SU-DHL-6 (cell line): ENCODE data around the gene MOV10.

ENCODE experiments used
- H2AFZ ChIP-seq: fragments of 200-600 bp; sonication (generic); 2 replicates; pipeline ENCODE4 v1.6.1; 2014; ENCODE audit warnings: low read depth, mild to moderate bottlenecking, moderate library complexity, mixed read lengths, antibody characterized with exemption, low read length; ENCODE audit not compliant: severe bottlenecking
- H3F3A ChIP-seq: fragments of 200-600 bp; shearing (Covaris generic); 2 replicates; pipeline ENCODE4 v1.6.0; 2016; ENCODE audit warnings: antibody characterized with exemption, mild to moderate bottlenecking; ENCODE audit not compliant: insufficient read depth
- H3K27ac ChIP-seq: fragments of 200-600 bp; sonication (generic); 2 replicates; pipeline ENCODE4 v1.5.1; 2016; ENCODE audit warnings: low read depth, mild to moderate bottlenecking, low read length, moderate library complexity, mixed read lengths
- H3K27me3 ChIP-seq: fragments of 200-600 bp; sonication (generic), shearing (Covaris generic); 2 replicates; pipeline ENCODE4 v1.6.0; 2014; ENCODE audit warnings: mild to moderate bottlenecking, low read length
- H3K36me3 ChIP-seq: fragments of 200-600 bp; sonication (generic); 2 replicates; pipeline ENCODE4 v1.6.1; 2014; ENCODE audit warnings: mild to moderate bottlenecking, low read length, mixed read lengths
- H3K4me2 ChIP-seq: fragments of 300-600, 200-600 bp; shearing (Covaris generic), sonication (generic); 2 replicates; pipeline ENCODE4 v1.6.0; 2014; ENCODE audit warnings: low read length, low read depth, mild to moderate bottlenecking; ENCODE audit not compliant: poor library complexity, severe bottlenecking
- H3K4me3 ChIP-seq: fragments of 200-600 bp; sonication (generic); 2 replicates; pipeline ENCODE4 v1.5.1; 2014; ENCODE audit warnings: antibody characterized with exemption, low read length, mild to moderate bottlenecking, mixed read lengths; ENCODE audit not compliant: insufficient read depth, poor library complexity, severe bottlenecking
- H3K79me2 ChIP-seq: fragments of 200-600 bp; sonication (generic); 2 replicates; pipeline ENCODE4 v1.6.1; 2014; ENCODE audit warnings: mild to moderate bottlenecking, low read length, moderate library complexity; ENCODE audit not compliant: insufficient read depth
- H3K9ac ChIP-seq: fragments of 200-600 bp; sonication (generic); 2 replicates; pipeline ENCODE4 v1.7.0; 2014; ENCODE audit warnings: mild to moderate bottlenecking, low read length
- H3K9me2 ChIP-seq: fragments of 200-600 bp; sonication (generic); replicated peaks from 2 replicates; pipeline ENCODE4 v1.6.1; 2014; ENCODE audit warnings: low read length; ENCODE audit not compliant: insufficient read depth
- H3K9me3 ChIP-seq: fragments of 200-600 bp; sonication (generic); 2 replicates; pipeline ENCODE4 v1.6.1; 2014; ENCODE audit warnings: low read length, mixed read lengths; ENCODE audit not compliant: insufficient read depth
- H4K20me1 ChIP-seq: fragments of 200-600 bp; sonication (generic); 2 replicates; pipeline ENCODE4 v1.6.1; 2014; ENCODE audit warnings: low read depth, mild to moderate bottlenecking, antibody characterized with exemption, low read length, moderate library complexity, mixed read lengths
- EZH2phosphoT487 ChIP-seq: fragments of 200-600 bp; sonication (generic), shearing (Covaris generic); conservative IDR thresholded peaks from 2 replicates; pipeline ENCODE4 v1.6.1; 2018; ENCODE audit warnings: mild to moderate bottlenecking, antibody characterized with exemption, low read length, moderate library complexity, mixed read lengths
- TF ChIP-seq, protein P1 (sequence below): fragments of 200-600 bp; sonication (generic); IDR thresholded peaks from one replicate; pipeline ENCODE4 v1.5.1; 2017; ENCODE audit warnings: antibody characterized with exemption, mild to moderate bottlenecking, low read length, moderate library complexity; ENCODE audit not compliant: insufficient read depth, poor library complexity, severe bottlenecking

Gene MOV10, protein sequence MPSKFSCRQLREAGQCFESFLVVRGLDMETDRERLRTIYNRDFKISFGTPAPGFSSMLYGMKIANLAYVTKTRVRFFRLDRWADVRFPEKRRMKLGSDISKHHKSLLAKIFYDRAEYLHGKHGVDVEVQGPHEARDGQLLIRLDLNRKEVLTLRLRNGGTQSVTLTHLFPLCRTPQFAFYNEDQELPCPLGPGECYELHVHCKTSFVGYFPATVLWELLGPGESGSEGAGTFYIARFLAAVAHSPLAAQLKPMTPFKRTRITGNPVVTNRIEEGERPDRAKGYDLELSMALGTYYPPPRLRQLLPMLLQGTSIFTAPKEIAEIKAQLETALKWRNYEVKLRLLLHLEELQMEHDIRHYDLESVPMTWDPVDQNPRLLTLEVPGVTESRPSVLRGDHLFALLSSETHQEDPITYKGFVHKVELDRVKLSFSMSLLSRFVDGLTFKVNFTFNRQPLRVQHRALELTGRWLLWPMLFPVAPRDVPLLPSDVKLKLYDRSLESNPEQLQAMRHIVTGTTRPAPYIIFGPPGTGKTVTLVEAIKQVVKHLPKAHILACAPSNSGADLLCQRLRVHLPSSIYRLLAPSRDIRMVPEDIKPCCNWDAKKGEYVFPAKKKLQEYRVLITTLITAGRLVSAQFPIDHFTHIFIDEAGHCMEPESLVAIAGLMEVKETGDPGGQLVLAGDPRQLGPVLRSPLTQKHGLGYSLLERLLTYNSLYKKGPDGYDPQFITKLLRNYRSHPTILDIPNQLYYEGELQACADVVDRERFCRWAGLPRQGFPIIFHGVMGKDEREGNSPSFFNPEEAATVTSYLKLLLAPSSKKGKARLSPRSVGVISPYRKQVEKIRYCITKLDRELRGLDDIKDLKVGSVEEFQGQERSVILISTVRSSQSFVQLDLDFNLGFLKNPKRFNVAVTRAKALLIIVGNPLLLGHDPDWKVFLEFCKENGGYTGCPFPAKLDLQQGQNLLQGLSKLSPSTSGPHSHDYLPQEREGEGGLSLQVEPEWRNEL

DNA sequence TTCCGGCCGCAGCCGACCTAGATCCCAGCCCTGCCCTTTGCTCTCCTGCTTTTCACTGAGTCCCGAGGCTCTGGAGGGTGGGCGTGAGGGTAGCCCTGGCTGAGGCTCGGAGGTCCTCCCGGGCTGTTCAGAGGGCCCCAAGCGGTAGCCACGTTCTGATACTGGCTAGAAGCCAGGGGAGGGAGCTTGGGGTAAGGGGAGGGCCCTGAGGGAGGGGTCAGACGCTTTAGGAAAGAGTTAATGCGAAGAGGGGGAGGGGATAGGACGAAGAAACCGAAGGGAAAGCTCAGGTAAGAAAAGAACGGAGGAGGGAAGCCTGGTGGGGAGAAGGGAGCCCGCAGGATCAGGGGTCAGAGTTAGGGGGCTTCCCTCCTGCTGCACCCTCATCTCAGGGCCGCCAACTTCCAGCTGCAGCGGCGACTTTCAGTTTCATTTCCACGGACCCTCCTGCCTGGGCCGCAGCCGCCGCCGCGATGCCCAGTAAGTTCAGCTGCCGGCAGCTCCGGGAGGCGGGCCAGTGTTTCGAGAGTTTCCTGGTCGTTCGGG is at the start of gene MOV10:
Gene MOV10, plus strand, starts transcription at position 220 of the 546 bp plus-strand sequence. Its CDS starts 254 bp downstream, at position 474.
- Histone ChIP-seq H3K27ac (no peak within 1 kb of the TSS), H3K27me3 (no peaks in the 10 kb centered on the region), H3F3A (peaks cover 27% of the 10 kb centered on the region), H3K4me2 (peak within 1 kb of the TSS; percentile 69), H3K9me3 (no peaks in the 10 kb centered on the region), H3K36me3 (peaks cover 18% of the 10 kb centered on the region; the same call in 1 of the 2 replicates), H3K9ac (peak within 1 kb of the TSS; percentile 55), H4K20me1 (no peaks in the 10 kb centered on the region), H2AFZ (peak within 1 kb of the TSS; percentile 40), H3K79me2 (no peaks in the 10 kb centered on the region), H3K4me3 (peak within 1 kb of the TSS; percentile 48), H3K9me2 (no peaks in the 10 kb centered on the region)
- no peak for TF ChIP-seq EZH2phosphoT487
- TF ChIP-seq, protein P1, sequence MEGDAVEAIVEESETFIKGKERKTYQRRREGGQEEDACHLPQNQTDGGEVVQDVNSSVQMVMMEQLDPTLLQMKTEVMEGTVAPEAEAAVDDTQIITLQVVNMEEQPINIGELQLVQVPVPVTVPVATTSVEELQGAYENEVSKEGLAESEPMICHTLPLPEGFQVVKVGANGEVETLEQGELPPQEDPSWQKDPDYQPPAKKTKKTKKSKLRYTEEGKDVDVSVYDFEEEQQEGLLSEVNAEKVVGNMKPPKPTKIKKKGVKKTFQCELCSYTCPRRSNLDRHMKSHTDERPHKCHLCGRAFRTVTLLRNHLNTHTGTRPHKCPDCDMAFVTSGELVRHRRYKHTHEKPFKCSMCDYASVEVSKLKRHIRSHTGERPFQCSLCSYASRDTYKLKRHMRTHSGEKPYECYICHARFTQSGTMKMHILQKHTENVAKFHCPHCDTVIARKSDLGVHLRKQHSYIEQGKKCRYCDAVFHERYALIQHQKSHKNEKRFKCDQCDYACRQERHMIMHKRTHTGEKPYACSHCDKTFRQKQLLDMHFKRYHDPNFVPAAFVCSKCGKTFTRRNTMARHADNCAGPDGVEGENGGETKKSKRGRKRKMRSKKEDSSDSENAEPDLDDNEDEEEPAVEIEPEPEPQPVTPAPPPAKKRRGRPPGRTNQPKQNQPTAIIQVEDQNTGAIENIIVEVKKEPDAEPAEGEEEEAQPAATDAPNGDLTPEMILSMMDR = no peak

DNA sequence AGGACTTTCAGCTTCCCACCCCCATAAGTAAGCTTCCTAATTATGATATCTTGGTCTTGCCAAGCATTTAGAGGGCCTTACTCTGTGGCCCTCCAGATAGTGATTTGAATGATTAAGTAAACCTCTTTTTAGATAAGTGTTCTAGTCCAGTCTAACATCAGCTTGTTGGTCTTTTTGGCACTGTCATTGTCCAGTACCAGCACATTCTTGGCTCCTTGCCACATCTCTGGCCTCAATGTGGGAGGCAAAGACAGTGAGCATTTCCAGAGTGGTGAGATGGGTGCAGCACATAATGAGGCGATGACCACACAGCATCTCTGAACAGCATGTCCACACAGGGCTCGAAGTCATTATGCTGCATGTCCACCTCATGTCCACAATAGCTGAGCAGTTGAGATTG is 48.8 kb upstream of the MOV10 start:
- no peak overlapping the region for H3K9ac ChIP-seq
- no peaks in the 10 kb centered on the region for H3K9me3 ChIP-seq
- peaks cover 19% of the 10 kb centered on the region for H3F3A ChIP-seq
- no peaks in the 10 kb centered on the region for H3K27me3 ChIP-seq
- peaks cover 14% of the 10 kb centered on the region for H3K36me3 ChIP-seq
- H3K27ac ChIP-seq = no peak overlapping the region
- H3K9me2 ChIP-seq = no peaks in the 10 kb centered on the region
- H3K79me2 ChIP-seq = peaks cover 100% of the 10 kb centered on the region
- TF ChIP-seq, protein P1 = no peak
- no peak for TF ChIP-seq EZH2phosphoT487
- no peak overlapping the region for H2AFZ ChIP-seq
- H4K20me1 ChIP-seq = peaks cover 49% of the 10 kb centered on the region
- H3K4me3 ChIP-seq = no peak overlapping the region
- H3K4me2 ChIP-seq = no peak overlapping the region

DNA sequence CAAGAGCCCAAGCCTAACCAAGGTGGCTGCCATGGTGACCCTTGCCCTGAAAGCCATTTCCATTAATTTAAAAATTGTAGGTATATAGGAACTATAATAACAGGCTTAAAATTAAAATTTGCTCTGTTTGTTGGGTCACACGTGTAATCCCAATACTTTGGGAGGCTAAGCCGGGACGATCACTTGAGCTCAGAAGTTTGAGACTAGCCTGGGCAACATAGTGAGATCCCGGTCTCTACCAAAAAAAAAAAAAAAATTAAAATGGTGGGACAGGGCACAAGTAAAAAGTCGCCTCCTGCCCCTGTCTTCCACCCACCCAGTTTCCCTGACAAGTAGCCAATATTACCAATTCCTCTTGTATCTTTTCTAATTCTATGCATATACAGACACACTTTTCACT is 48.3 kb upstream of the MOV10 start:
- no peak overlapping the region for H3K9ac ChIP-seq
- H2AFZ ChIP-seq = no peak overlapping the region
- no peaks in the 10 kb centered on the region for H3K27me3 ChIP-seq
- TF ChIP-seq, protein P1 = no peak
- TF ChIP-seq EZH2phosphoT487 = no peak
- H3K9me3 ChIP-seq = no peaks in the 10 kb centered on the region
- peaks cover 51% of the 10 kb centered on the region for H4K20me1 ChIP-seq
- no peak overlapping the region for H3K4me2 ChIP-seq
- no peaks in the 10 kb centered on the region for H3K9me2 ChIP-seq
- no peak overlapping the region for H3K4me3 ChIP-seq
- H3K36me3 ChIP-seq = peaks cover 16% of the 10 kb centered on the region
- peaks cover 15% of the 10 kb centered on the region for H3F3A ChIP-seq
- peaks cover 100% of the 10 kb centered on the region for H3K79me2 ChIP-seq
- H3K27ac ChIP-seq = no peak overlapping the region
